ENCODE results near the gene TRIM4. TPM values are rescaled to one million over a fixed set of nuclear protein-coding genes. Genes with fewer than 3 reads are reported as not detected.
A peak's percentile ranks its signal among the peaks of the same experiment; 100 is the strongest.
"Not testable (repeated sequence)": the region's sequence is repeated elsewhere in the genome, so short reads cannot be mapped to it uniquely, and the experiment has no call there.

Gene TRIM4
- total and polyA plus RNA-seq, 7 experiments from 2014 or later, result 30.1 to 75.0 (median 37.6) TPM

GRCh38 chr7:99950819-99951218 is 31.5 kb upstream of the TRIM4 start:
- DNase-seq; H3K27me3 ChIP-seq (ENCODE audit: control insufficient read depth in 2 of 2, insufficient read depth in 2 of 2, low read length in 2 of 2); H3K27ac ChIP-seq (ENCODE audit: low read depth, low read length); H3K36me3 ChIP-seq (ENCODE audit: control insufficient read depth in 2 of 3, insufficient read depth in 3 of 3, low read length in 3 of 3); intact Hi-C loops (cut with micrococcal nuclease); H3K4me3 Mint-ChIP-seq; ATAC-seq; H3K9me3 ChIP-seq (ENCODE audit: control insufficient read depth in 2 of 3, low read length in 3 of 3); H3K4me3 ChIP-seq (ENCODE audit: low read length); H3K27ac Mint-ChIP-seq; H3K36me3 Mint-ChIP-seq; H3K4me1 ChIP-seq (ENCODE audit: control insufficient read depth in 2 of 2, insufficient read depth in 2 of 2, low read length in 2 of 2): not testable (repeated sequence)
- ChIA-PET CTCF (interaction anchor here (0.8 to 3.4 kb wide), 4 partner anchors 22 to 96 kb away, joined by 3 to 19 read pairs (median 9); partner anchors contain the start of gene GJC3), POLR2A (interaction anchor here (2.0 kb wide), 1 partner anchor 21 kb away, joined by 6 read pairs; the partner anchor contains the start of gene GJC3)
- H3K27me3 Mint-ChIP-seq, result peaks cover 0 to 13% (median 4%) of the 10 kb centered on the region in 5 donors
- peaks cover 0 to 10% (median 0%) of the 10 kb centered on the region in 7 donors for H3K4me1 Mint-ChIP-seq
- peaks cover 0 to 15% (median 0%) of the 10 kb centered on the region in 11 donors for H3K9me3 Mint-ChIP-seq

GRCh38 chr7:99949645-99950228 is 30.4 kb upstream of the TRIM4 start:
- Histone ChIP-seq H3K4me1 (ENCODE audit: control insufficient read depth in 2 of 2, insufficient read depth in 2 of 2, low read length in 2 of 2) (no peaks in the 10 kb centered on the region), H3K9me3 (ENCODE audit: control insufficient read depth in 2 of 3, low read length in 3 of 3) (no peaks in the 10 kb centered on the region), H3K36me3 (ENCODE audit: control insufficient read depth in 2 of 3, insufficient read depth in 3 of 3, low read length in 3 of 3) (no peaks in the 10 kb centered on the region), H3K4me3 (ENCODE audit: low read length) (no peak overlapping the region), H3K27ac (ENCODE audit: low read depth, low read length) (no peak overlapping the region), H3K27me3 (ENCODE audit: control insufficient read depth in 2 of 2, insufficient read depth in 2 of 2, low read length in 2 of 2) (no peaks in the 10 kb centered on the region)
- H3K27ac Mint-ChIP-seq, result no peak overlapping the region
- H3K4me1 Mint-ChIP-seq, result peaks cover 0 to 10% (median under 1%) of the 10 kb centered on the region in 7 donors
- POLR2A ChIA-PET, result interaction anchor here (1.8 to 2.0 kb wide), 2 partner anchors 20 to 35 kb away, joined by 6 to 7 read pairs; partner anchors contain the start of gene GJC3
- no peak for ATAC-seq
- CTCF ChIA-PET, result interaction anchor here (0.6 to 3.4 kb wide), 8 partner anchors 14 to 97 kb away, joined by 3 to 19 read pairs (median 4); partner anchors contain the start of genes GJC3 and TRIM4
- peak in 5 of 9 donors; percentile 17 to 38 (median 28) for DNase-seq
- H3K4me3 Mint-ChIP-seq, result no peak overlapping the region
- intact Hi-C loops (cut with micrococcal nuclease), result loop anchor here (1.0 kb wide), 2 partner anchors 20 to 36 kb away; partner anchors contain the start of gene GJC3 (in 1 of the 2)
- peaks cover 0 to 15% (median 0%) of the 10 kb centered on the region in 11 donors for H3K9me3 Mint-ChIP-seq
- peaks cover 0 to 3% (median 0%) of the 10 kb centered on the region in 5 donors for H3K36me3 Mint-ChIP-seq
- peaks cover 0 to 14% (median 0%) of the 10 kb centered on the region in 5 donors for H3K27me3 Mint-ChIP-seq

GRCh38 chr7:99947608-99948007 is 28.3 kb upstream of the TRIM4 start:
- no peak overlapping the region for H3K4me3 ChIP-seq (ENCODE audit: low read length)
- peaks cover 0 to 23% (median 4%) of the 10 kb centered on the region in 5 donors for H3K27me3 Mint-ChIP-seq
- no peak overlapping the region for H3K27ac Mint-ChIP-seq
- ChIA-PET POLR2A (interaction anchor here (0.9 to 1.5 kb wide), 2 partner anchors 28 to 34 kb away, joined by 3 to 4 read pairs; partner anchors contain the start of gene TRIM4), CTCF (interaction anchor here (0.6 kb wide), 1 partner anchor 31 kb away, joined by 3 read pairs; no protein-coding TSS in a partner anchor)
- peaks cover 0 to 15% (median 1%) of the 10 kb centered on the region in 11 donors for H3K9me3 Mint-ChIP-seq
- H3K36me3 ChIP-seq (ENCODE audit: control insufficient read depth in 2 of 3, insufficient read depth in 3 of 3, low read length in 3 of 3), result no peaks in the 10 kb centered on the region
- ATAC-seq (no peak), DNase-seq (no peak)
- peaks cover 0 to 3% (median 0%) of the 10 kb centered on the region in 5 donors for H3K36me3 Mint-ChIP-seq
- intact Hi-C loops (cut with micrococcal nuclease), result no loop called here
- H3K4me1 Mint-ChIP-seq, result peaks cover 5 to 15% (median 12%) of the 10 kb centered on the region in 7 donors
- no peaks in the 10 kb centered on the region for H3K9me3 ChIP-seq (ENCODE audit: control insufficient read depth in 2 of 3, low read length in 3 of 3)
- no peak overlapping the region for H3K27ac ChIP-seq (ENCODE audit: low read depth, low read length)
- no peaks in the 10 kb centered on the region for H3K27me3 ChIP-seq (ENCODE audit: control insufficient read depth in 2 of 2, insufficient read depth in 2 of 2, low read length in 2 of 2)
- H3K4me1 ChIP-seq (ENCODE audit: control insufficient read depth in 2 of 2, insufficient read depth in 2 of 2, low read length in 2 of 2), result peaks cover 0 to 4% of the 10 kb centered on the region in 2 donors
- no peak overlapping the region for H3K4me3 Mint-ChIP-seq

- Histone ChIP-seq H3K27me3 (ENCODE audit: control insufficient read depth in 2 of 2, insufficient read depth in 2 of 2, low read length in 2 of 2) (no peaks in the 10 kb centered on the region), H3K4me1 (ENCODE audit: control insufficient read depth in 2 of 2, insufficient read depth in 2 of 2, low read length in 2 of 2) (peaks cover 0 to 4% of the 10 kb centered on the region in 2 donors), H3K27ac (ENCODE audit: low read depth, low read length) (no peak overlapping the region), H3K9me3 (ENCODE audit: control insufficient read depth in 2 of 3, low read length in 3 of 3) (no peaks in the 10 kb centered on the region), H3K4me3 (ENCODE audit: low read length) (no peak overlapping the region), H3K36me3 (ENCODE audit: control insufficient read depth in 2 of 3, insufficient read depth in 3 of 3, low read length in 3 of 3) (no peaks in the 10 kb centered on the region)
- Mint-ChIP-seq H3K4me1 (peaks cover 5 to 15% (median 12%) of the 10 kb centered on the region in 7 donors), H3K27ac (no peak overlapping the region), H3K9me3 (peaks cover 0 to 1% (median 0%) of the 10 kb centered on the region in 11 donors), H3K4me3 (peak overlapping the region in 6 of 10 donors; percentile 24 to 69 (median 62)), H3K27me3 (peaks cover 5 to 27% (median 17%) of the 10 kb centered on the region in 5 donors), H3K36me3 (peaks cover 0 to 2% (median 0%) of the 10 kb centered on the region in 5 donors)
- ATAC-seq, result no peak
- ChIA-PET POLR2A (interaction anchor here (0.7 to 1.3 kb wide), 4 partner anchors 15 to 27 kb away, joined by 3 to 4 read pairs (median 3); partner anchors contain the start of genes GJC3 and TRIM4), CTCF (interaction anchor here (0.6 to 1.2 kb wide), 2 partner anchors 29 to 888 kb away, joined by 3 to 8 read pairs; no protein-coding TSS in a partner anchor)
- intact Hi-C loops (cut with micrococcal nuclease), result no loop called here
- DNase-seq, result no peak
Observed at GRCh38 chr7:99944497-99945070, 25.3 kb upstream of the TRIM4 start.

- ChIA-PET CTCF (interaction anchor here (0.6 to 1.2 kb wide), 3 partner anchors 28 to 1121 kb away, joined by 3 to 8 read pairs (median 3); no protein-coding TSS in a partner anchor), POLR2A (interaction anchor here (0.7 to 1.3 kb wide), 3 partner anchors 14 to 26 kb away, joined by 3 to 4 read pairs (median 3); partner anchors contain the start of genes GJC3 and TRIM4)
- no peaks in the 10 kb centered on the region for H3K27me3 ChIP-seq (ENCODE audit: control insufficient read depth in 2 of 2, insufficient read depth in 2 of 2, low read length in 2 of 2)
- Mint-ChIP-seq H3K36me3 (peaks cover 0 to 1% (median 0%) of the 10 kb centered on the region in 5 donors), H3K9me3 (peaks cover 0 to 6% (median 4%) of the 10 kb centered on the region in 11 donors), H3K27ac (peak overlapping the region in 5 of 9 donors; percentile 3 to 81 (median 64)), H3K4me1 (peaks cover 5 to 15% (median 12%) of the 10 kb centered on the region in 7 donors), H3K4me3 (peak overlapping the region; percentile 21 to 72 (median 55)), H3K27me3 (peaks cover 5 to 28% (median 23%) of the 10 kb centered on the region in 5 donors)
- H3K4me1 ChIP-seq (ENCODE audit: control insufficient read depth in 2 of 2, insufficient read depth in 2 of 2, low read length in 2 of 2), result peaks cover 0 to 4% of the 10 kb centered on the region in 2 donors
- intact Hi-C loops (cut with micrococcal nuclease), result no loop called here
- H3K36me3 ChIP-seq (ENCODE audit: control insufficient read depth in 2 of 3, insufficient read depth in 3 of 3, low read length in 3 of 3), result no peaks in the 10 kb centered on the region
- peak overlapping the region; percentile 26 for H3K4me3 ChIP-seq (ENCODE audit: low read length)
- no peak overlapping the region for H3K27ac ChIP-seq (ENCODE audit: low read depth, low read length)
- ATAC-seq (no peak), DNase-seq (no peak)
- H3K9me3 ChIP-seq (ENCODE audit: control insufficient read depth in 2 of 3, low read length in 3 of 3), result no peaks in the 10 kb centered on the region
Observed at GRCh38 chr7:99943641-99944496, 24.5 kb upstream of the TRIM4 start.

Measured in naive thymus-derived CD4-positive, alpha-beta T cell (primary cell).